ENCODE results near the gene KIAA0319L.

DNA sequence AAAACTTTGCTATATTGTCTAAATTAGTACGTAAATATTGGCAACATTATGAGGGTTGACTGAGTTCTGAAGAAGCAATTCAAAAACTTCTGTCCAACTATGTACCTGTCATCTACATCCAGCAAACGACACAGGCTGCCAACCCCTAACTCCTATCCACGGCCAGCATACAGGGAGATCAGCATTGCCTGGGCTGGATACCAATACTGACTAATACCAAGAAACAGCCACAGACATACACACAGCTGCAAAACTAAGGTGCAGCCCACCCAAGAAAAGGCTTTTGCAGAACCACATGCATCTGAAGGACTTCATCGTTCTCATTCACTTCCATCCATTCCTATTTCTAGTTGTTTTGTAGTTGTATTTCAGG lies 2.0 kb downstream of the KIAA0319L start:
- TF ChIP-seq, protein P1, sequence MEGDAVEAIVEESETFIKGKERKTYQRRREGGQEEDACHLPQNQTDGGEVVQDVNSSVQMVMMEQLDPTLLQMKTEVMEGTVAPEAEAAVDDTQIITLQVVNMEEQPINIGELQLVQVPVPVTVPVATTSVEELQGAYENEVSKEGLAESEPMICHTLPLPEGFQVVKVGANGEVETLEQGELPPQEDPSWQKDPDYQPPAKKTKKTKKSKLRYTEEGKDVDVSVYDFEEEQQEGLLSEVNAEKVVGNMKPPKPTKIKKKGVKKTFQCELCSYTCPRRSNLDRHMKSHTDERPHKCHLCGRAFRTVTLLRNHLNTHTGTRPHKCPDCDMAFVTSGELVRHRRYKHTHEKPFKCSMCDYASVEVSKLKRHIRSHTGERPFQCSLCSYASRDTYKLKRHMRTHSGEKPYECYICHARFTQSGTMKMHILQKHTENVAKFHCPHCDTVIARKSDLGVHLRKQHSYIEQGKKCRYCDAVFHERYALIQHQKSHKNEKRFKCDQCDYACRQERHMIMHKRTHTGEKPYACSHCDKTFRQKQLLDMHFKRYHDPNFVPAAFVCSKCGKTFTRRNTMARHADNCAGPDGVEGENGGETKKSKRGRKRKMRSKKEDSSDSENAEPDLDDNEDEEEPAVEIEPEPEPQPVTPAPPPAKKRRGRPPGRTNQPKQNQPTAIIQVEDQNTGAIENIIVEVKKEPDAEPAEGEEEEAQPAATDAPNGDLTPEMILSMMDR (IDR thresholded peaks at IDR 0.05; ENCODE audit: borderline replicate concordance, extremely low read depth, low read length, poor library complexity, severe bottlenecking) = no peak
- no peak for TF ChIP-seq EZH2 (IDR thresholded peaks at IDR 0.05; ENCODE audit: borderline replicate concordance, low read depth, low read length, severe bottlenecking)
